GM12878 (cell line): ENCODE results near the gene ATIC. TPM values are rescaled to one million over a fixed set of nuclear protein-coding genes. Genes with fewer than 3 reads are reported as not detected.

Experiments used
- ATAC-seq: fragments of 200-7000 bp; cut with Tn5 transposase; 3 replicates; pipeline ENCODE4 v1.9.1; 2020; ENCODE audit warnings: mild to moderate bottlenecking, moderate library complexity
- BruUV-seq: library from RNA; stranded (reverse); fragments of 400-500 nt; replicated peaks from 2 replicates; lab custom pipeline; 2021; lab: Mats Ljungman, UMichigan
- CTCF ChIA-PET: fragments of 300-600 bp; sonication (Branson Sonifier 250); formaldehyde crosslinking; extraction: SDS; loops from one replicate; lab custom pipeline; 2021; ENCODE audit warnings: inconsistent platforms; lab: Yijun Ruan, JAX
- POLR2A ChIA-PET: fragments of 350-600 bp; formaldehyde crosslinking; extraction: SDS; loops from one replicate; lab custom pipeline; 2021; ENCODE audit warnings: inconsistent platforms; lab: Charles Lee
- RAD21 ChIA-PET: fragments of 300-600 bp; sonication (Branson Sonifier 250); formaldehyde crosslinking; loops from one replicate; lab custom pipeline; 2023; ENCODE audit warnings: antibody characterized with exemption; ENCODE audit not compliant: unreplicated experiment; lab: Charles Lee
- SMC1A ChIA-PET: fragments of 300-600 bp; sonication (Branson Sonifier 250); formaldehyde crosslinking; loops from one replicate; lab custom pipeline; 2023; ENCODE audit not compliant: unreplicated experiment, uncharacterized antibody; lab: Charles Lee
- DNase-seq: peaks from one replicate; pipeline ENCODE4 v3.0.0-alpha.2; 2011; ENCODE audit warnings: low read depth, low spot score
- FAIRE-seq: peaks from 3 replicates; lab custom pipeline; 2011; peaks lifted over from hg19 to GRCh38; lab: Jason Lieb, UNC
- H2AFZ ChIP-seq: 2 replicates; pipeline ENCODE4 v1.6.0; 2011; ENCODE audit warnings: low read depth, low read length, control low read depth; ENCODE audit not compliant: control insufficient read depth
- H3K27ac ChIP-seq: 2 replicates; pipeline ENCODE4 v1.5.1; 2011; ENCODE audit warnings: control low read depth; ENCODE audit not compliant: control insufficient read depth, insufficient read depth
- H3K27me3 ChIP-seq, 2 experiments: replicated peaks in 1 of 2; 2 replicates each; pipeline versions ENCODE4 v1.6.0 to v1.6.1; 2011; ENCODE audit warnings: low read length in 1 of 2; ENCODE audit not compliant: control insufficient read depth in 2 of 2, insufficient read depth in 2 of 2
- H3K36me3 ChIP-seq, 2 experiments: 2 replicates each; pipeline ENCODE4 v1.5.1; 2011; ENCODE audit warnings: low read length in 1 of 2; ENCODE audit not compliant: control insufficient read depth in 2 of 2, insufficient read depth in 2 of 2
- H3K4me1 ChIP-seq: 2 replicates; pipeline ENCODE4 v1.6.1; 2011; ENCODE audit warnings: mild to moderate bottlenecking, low read length, moderate library complexity, mixed read lengths; ENCODE audit not compliant: control insufficient read depth, insufficient read depth
- H3K4me2 ChIP-seq: 2 replicates; pipeline ENCODE4 v1.6.0; 2011; ENCODE audit warnings: control low read depth; ENCODE audit not compliant: control insufficient read depth, insufficient read depth
- H3K4me3 ChIP-seq: fragments of 200-600 bp; sonication (generic); 2 replicates; pipeline ENCODE4 v1.5.1; 2016
- H3K79me2 ChIP-seq: 2 replicates; pipeline ENCODE4 v1.6.0; 2011; ENCODE audit warnings: low read length; ENCODE audit not compliant: control insufficient read depth, insufficient read depth
- H3K9ac ChIP-seq: 2 replicates; pipeline ENCODE4 v1.8.0; 2011; ENCODE audit warnings: low read length, control low read depth, mixed read lengths; ENCODE audit not compliant: control insufficient read depth, insufficient read depth
- H3K9me3 ChIP-seq: replicated peaks from 3 replicates; pipeline ENCODE4 v1.5.1; 2011; ENCODE audit warnings: mild to moderate bottlenecking, low read length; ENCODE audit not compliant: control insufficient read depth, insufficient read depth
- H4K20me1 ChIP-seq: 2 replicates; pipeline ENCODE4 v1.6.0; 2011; ENCODE audit not compliant: control insufficient read depth, insufficient read depth
- SMARCA5 ChIP-seq: fragments of 450-650 bp; IDR thresholded peaks from 2 replicates; pipeline ENCODE4 v1.6.1; 2017; ENCODE audit warnings: mild to moderate bottlenecking
- ZNF217 ChIP-seq: fragments of 450-650 bp; IDR thresholded peaks from 2 replicates; pipeline ENCODE4 v1.6.1; 2017; ENCODE audit warnings: antibody characterized with exemption, mild to moderate bottlenecking
- ZNF24 ChIP-seq: fragments of 450-650 bp; IDR thresholded peaks from 2 replicates; pipeline ENCODE4 v1.6.1; 2017; ENCODE audit warnings: antibody characterized with exemption, mild to moderate bottlenecking
- WGBS: methylation state at CpG from one replicate; pipeline ENCODE4 v1.1.6; 2016; ENCODE audit warnings: low lambda C conversion rate; ENCODE audit not compliant: insufficient replicate concordance, insufficient coverage; ENCODE audit errors: missing lambda C conversion rate; 5-methylcytosine and 5-hydroxymethylcytosine counted together
- in situ Hi-C: fragments of 300-500 bp; cut with MboI; formaldehyde crosslinking; loops from 9 replicates; pipeline ENCODE4 v1.14.3; 2018; ENCODE audit warnings: mixed read lengths
- intact Hi-C: fragments of 100-400 bp; cut with micrococcal nuclease; formaldehyde crosslinking; loops from one replicate; pipeline ENCODE4 v1.14.2; 2022; ENCODE audit not compliant: unreplicated experiment
- polyA plus RNA-seq, 11 experiments: library from polyadenylated mRNA; depleted of rRNA in 4 of 11; unstranded in 6 of 11; stranded (reverse) in 5 of 11; fragments of >200 nt; fragmentation: Nextera tagmentation in 4 of 11; fragmentation: Illumina TruSeq in 1 of 11; extraction: Ambion mirVana in 4 of 11; extraction: Trizol in 1 of 11; gene quantifications; 1 replicate in 1 of 11; 2 replicates in 10 of 11; pipeline versions ENCODE4 v1.2.1 to v1.2.3, GENCODE V29; 2011 to 2016; ENCODE audit warnings: inconsistent platforms in 2 of 11, missing spikeins in 2 of 11, low read depth in 1 of 11
- total RNA-seq, 4 experiments: library from RNA; depleted of rRNA in 3 of 4; stranded (reverse); fragments of >200 nt in 3 of 4; fragmentation: Illumina TruSeq in 1 of 4; extraction: Trizol in 1 of 4; gene quantifications; 2 replicates each; pipeline versions ENCODE4 v1.2.1 to v1.2.3, GENCODE V29; 2013 to 2021
- TF ChIP-seq, protein P1 (sequence below): fragments of 450-650 bp; IDR thresholded peaks from 2 replicates; pipeline ENCODE4 v1.6.1; 2017; ENCODE audit warnings: mild to moderate bottlenecking, moderate library complexity
- TF ChIP-seq, protein P2 (sequence below): fragments of 150-350 bp; IDR thresholded peaks from 2 replicates; pipeline ENCODE4 v1.6.1; 2014; ENCODE audit warnings: mild to moderate bottlenecking, low read depth, low read length

Gene ATIC
- total and polyA plus RNA-seq, 10 of the 15 experiments (the other 5 are each of a cell fraction or from before 2014, with no cell fraction given), result 45.1 to 518 (median 306) TPM

DNA sequence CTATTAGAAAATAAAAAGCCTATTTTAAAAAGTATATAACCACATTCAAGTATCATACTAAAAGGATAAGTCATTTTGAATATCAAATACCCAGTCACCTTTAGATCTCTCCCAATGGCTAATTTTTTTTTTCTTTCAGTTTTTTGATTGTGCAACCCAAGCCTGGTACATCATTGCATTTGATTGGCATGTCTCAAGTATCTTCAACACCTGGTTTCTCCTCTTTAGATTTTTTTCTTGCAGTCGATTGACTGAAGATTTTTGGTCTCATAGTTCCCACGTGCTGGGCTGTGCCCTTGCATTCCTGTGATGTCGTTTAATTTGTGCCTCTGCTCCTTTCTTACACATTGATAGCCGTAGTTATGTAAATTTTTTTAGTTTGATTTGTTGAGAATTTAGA, 40.7 kb downstream of the ATIC start:
- no TSS peak for BruUV-seq
- ChIA-PET CTCF (interaction anchor here (0.7 kb wide), 1 partner anchor 26 kb away, joined by 3 read pairs; no protein-coding TSS in a partner anchor), POLR2A (no interaction called here), SMC1A (interaction anchor here (1.2 kb wide), 1 partner anchor 47 kb away, joined by 3 read pairs; no protein-coding TSS in a partner anchor), RAD21 (no interaction called here)
- no peak for DNase-seq
- H3K27me3 ChIP-seq, result no peaks in the 10 kb centered on the region
- TF ChIP-seq, protein P1, sequence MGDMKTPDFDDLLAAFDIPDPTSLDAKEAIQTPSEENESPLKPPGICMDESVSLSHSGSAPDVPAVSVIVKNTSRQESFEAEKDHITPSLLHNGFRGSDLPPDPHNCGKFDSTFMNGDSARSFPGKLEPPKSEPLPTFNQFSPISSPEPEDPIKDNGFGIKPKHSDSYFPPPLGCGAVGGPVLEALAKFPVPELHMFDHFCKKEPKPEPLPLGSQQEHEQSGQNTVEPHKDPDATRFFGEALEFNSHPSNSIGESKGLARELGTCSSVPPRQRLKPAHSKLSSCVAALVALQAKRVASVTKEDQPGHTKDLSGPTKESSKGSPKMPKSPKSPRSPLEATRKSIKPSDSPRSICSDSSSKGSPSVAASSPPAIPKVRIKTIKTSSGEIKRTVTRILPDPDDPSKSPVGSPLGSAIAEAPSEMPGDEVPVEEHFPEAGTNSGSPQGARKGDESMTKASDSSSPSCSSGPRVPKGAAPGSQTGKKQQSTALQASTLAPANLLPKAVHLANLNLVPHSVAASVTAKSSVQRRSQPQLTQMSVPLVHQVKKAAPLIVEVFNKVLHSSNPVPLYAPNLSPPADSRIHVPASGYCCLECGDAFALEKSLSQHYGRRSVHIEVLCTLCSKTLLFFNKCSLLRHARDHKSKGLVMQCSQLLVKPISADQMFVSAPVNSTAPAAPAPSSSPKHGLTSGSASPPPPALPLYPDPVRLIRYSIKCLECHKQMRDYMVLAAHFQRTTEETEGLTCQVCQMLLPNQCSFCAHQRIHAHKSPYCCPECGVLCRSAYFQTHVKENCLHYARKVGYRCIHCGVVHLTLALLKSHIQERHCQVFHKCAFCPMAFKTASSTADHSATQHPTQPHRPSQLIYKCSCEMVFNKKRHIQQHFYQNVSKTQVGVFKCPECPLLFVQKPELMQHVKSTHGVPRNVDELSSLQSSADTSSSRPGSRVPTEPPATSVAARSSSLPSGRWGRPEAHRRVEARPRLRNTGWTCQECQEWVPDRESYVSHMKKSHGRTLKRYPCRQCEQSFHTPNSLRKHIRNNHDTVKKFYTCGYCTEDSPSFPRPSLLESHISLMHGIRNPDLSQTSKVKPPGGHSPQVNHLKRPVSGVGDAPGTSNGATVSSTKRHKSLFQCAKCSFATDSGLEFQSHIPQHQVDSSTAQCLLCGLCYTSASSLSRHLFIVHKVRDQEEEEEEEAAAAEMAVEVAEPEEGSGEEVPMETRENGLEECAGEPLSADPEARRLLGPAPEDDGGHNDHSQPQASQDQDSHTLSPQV, result no peak
- TF ChIP-seq ZNF24 (no peak), ZNF217 (no peak), SMARCA5 (no peak)
- TF ChIP-seq, protein P2, sequence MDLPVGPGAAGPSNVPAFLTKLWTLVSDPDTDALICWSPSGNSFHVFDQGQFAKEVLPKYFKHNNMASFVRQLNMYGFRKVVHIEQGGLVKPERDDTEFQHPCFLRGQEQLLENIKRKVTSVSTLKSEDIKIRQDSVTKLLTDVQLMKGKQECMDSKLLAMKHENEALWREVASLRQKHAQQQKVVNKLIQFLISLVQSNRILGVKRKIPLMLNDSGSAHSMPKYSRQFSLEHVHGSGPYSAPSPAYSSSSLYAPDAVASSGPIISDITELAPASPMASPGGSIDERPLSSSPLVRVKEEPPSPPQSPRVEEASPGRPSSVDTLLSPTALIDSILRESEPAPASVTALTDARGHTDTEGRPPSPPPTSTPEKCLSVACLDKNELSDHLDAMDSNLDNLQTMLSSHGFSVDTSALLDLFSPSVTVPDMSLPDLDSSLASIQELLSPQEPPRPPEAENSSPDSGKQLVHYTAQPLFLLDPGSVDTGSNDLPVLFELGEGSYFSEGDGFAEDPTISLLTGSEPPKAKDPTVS, result no peak
- H3K4me2 ChIP-seq, result no peak overlapping the region
- H2AFZ ChIP-seq, result no peak overlapping the region
- H3K79me2 ChIP-seq, result no peaks in the 10 kb centered on the region
- H4K20me1 ChIP-seq, result no peaks in the 10 kb centered on the region
- 50% methylated on average over 4 of the region's 4 CpGs for WGBS
- H3K36me3 ChIP-seq, result peaks cover 8 to 14% of the 10 kb centered on the region in 2 experiments
- in situ Hi-C loops, result no loop called here
- H3K9me3 ChIP-seq, result no peaks in the 10 kb centered on the region
- ATAC-seq, result no peak
- no peak overlapping the region for H3K4me3 ChIP-seq
- intact Hi-C loops, result no loop called here
- H3K27ac ChIP-seq, result no peak overlapping the region
- H3K4me1 ChIP-seq, result no peaks in the 10 kb centered on the region
- no peak overlapping the region for H3K9ac ChIP-seq
- no peak for FAIRE-seq
